Ishikawa (cell line): Measurements from ENCODE around the gene METTL8.
A peak's percentile ranks its signal among the peaks of the same experiment; 100 is the strongest.

Experiments
- CEBPB ChIP-seq: IDR thresholded peaks from 2 replicates; pipeline ENCODE4 v1.6.1; 2012
- EGR1 ChIP-seq: IDR thresholded peaks from 2 replicates; pipeline ENCODE4 v1.6.1; 2012
- EP300 ChIP-seq: IDR thresholded peaks from 2 replicates; pipeline ENCODE4 v1.6.1; 2012; ENCODE audit warnings: borderline replicate concordance
- FOXM1 ChIP-seq: IDR thresholded peaks from 2 replicates; pipeline ENCODE4 v1.6.1; 2012; ENCODE audit warnings: low read depth, borderline replicate concordance
- MAX ChIP-seq: IDR thresholded peaks from 2 replicates; pipeline ENCODE4 v1.6.1; 2012
- NFIC ChIP-seq: IDR thresholded peaks from 2 replicates; pipeline ENCODE4 v1.6.1; 2012
- RAD21 ChIP-seq: IDR thresholded peaks from 2 replicates; pipeline ENCODE4 v1.6.1; 2012; ENCODE audit warnings: low read depth
- REST ChIP-seq: IDR thresholded peaks from 2 replicates; pipeline ENCODE4 v1.6.1; 2012; ENCODE audit warnings: low read depth, mild to moderate bottlenecking
- TAF1 ChIP-seq: IDR thresholded peaks from 2 replicates; pipeline ENCODE4 v1.6.1; 2012; ENCODE audit warnings: low read depth, mild to moderate bottlenecking
- USF1 ChIP-seq: IDR thresholded peaks from 2 replicates; pipeline ENCODE4 v1.6.1; 2012
- YY1 ChIP-seq: IDR thresholded peaks from 2 replicates; pipeline ENCODE4 v1.6.1; 2012; ENCODE audit warnings: low read depth
- ZBTB7A ChIP-seq: IDR thresholded peaks from 2 replicates; pipeline ENCODE4 v1.6.1; 2012; ENCODE audit warnings: low read depth

- TF ChIP-seq REST (no peak), YY1 (no peak), EP300 (no peak), FOXM1 (no peak), TAF1 (no peak), ZBTB7A (no peak), RAD21 (peak; percentile 95), CEBPB (no peak), USF1 (no peak), NFIC (no peak), EGR1 (no peak), MAX (no peak)
These were observed 17.5 kb downstream of the METTL8 start for GRCh38 chr2:171416009-171416926.
